Fibroblast of pulmonary artery (primary cell): Measurements from ENCODE around the gene CD8B.

ENCODE experiments used
- DNase-seq: peaks from one replicate; pipeline ENCODE4 v3.0.0-alpha.2; 2010; ENCODE audit warnings: low read depth
- H3K4me3 ChIP-seq: replicated peaks from 2 replicates; pipeline ENCODE4 v1.5.1; 2011; ENCODE audit warnings: low read depth, mild to moderate bottlenecking, control low read depth, low read length, moderate library complexity
- TF ChIP-seq, protein P1 (sequence below): IDR thresholded peaks from 2 replicates; pipeline ENCODE4 v1.5.1; 2011; ENCODE audit warnings: mild to moderate bottlenecking, control low read depth, low read length, inconsistent platforms; ENCODE audit errors: missing control alignments

Gene CD8B

DNA sequence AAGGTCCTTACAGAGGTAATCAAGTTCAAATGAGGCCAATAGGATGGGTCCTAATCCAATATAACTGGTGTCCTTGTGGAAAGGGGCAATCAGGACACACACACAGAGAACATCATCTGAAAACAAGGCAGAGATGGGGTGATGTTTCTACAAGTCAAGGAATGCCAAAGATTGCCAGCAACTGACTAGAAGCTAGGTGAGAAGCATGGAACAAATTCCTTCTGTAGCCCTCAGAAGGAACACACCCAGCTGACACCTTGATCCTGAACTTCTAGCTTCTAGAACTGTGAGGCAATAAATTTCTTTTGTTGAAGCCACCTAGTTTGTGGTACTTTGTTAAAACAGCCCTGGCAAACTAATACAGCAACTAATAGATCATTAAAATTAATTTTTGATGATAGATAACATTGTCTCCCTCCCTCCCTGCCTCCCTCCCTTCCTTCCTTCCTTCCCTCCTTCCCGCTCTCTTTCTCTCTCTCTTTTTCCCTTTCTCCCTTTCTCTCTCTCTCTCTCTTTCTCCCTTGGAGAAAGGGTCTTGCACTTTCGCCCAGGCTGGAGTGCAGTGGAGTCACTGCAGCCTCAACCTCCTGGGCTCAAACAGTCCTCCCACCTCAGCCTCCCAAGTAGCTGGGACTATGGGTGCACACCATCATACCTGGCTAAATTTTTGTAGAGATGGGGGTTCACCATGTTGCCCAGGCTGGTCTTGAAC lies 60.7 kb downstream of the CD8B start:
- TF ChIP-seq, protein P1, sequence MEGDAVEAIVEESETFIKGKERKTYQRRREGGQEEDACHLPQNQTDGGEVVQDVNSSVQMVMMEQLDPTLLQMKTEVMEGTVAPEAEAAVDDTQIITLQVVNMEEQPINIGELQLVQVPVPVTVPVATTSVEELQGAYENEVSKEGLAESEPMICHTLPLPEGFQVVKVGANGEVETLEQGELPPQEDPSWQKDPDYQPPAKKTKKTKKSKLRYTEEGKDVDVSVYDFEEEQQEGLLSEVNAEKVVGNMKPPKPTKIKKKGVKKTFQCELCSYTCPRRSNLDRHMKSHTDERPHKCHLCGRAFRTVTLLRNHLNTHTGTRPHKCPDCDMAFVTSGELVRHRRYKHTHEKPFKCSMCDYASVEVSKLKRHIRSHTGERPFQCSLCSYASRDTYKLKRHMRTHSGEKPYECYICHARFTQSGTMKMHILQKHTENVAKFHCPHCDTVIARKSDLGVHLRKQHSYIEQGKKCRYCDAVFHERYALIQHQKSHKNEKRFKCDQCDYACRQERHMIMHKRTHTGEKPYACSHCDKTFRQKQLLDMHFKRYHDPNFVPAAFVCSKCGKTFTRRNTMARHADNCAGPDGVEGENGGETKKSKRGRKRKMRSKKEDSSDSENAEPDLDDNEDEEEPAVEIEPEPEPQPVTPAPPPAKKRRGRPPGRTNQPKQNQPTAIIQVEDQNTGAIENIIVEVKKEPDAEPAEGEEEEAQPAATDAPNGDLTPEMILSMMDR = no peak

GRCh38 chr2:86794861-86795260 lies 66.8 kb downstream of the CD8B start:
- DNase-seq = no peak
- H3K4me3 ChIP-seq = no peak overlapping the region
- TF ChIP-seq, protein P1 = no peak

More for the DNA sequence above, 60.7 kb downstream of the CD8B start:
- no peak overlapping the region for H3K4me3 ChIP-seq
- DNase-seq = no peak

GRCh38 chr2:86793752-86794151 lies 67.9 kb downstream of the CD8B start:
- TF ChIP-seq, protein P1 = no peak
- H3K4me3 ChIP-seq = no peak overlapping the region
- DNase-seq = no peak

DNA sequence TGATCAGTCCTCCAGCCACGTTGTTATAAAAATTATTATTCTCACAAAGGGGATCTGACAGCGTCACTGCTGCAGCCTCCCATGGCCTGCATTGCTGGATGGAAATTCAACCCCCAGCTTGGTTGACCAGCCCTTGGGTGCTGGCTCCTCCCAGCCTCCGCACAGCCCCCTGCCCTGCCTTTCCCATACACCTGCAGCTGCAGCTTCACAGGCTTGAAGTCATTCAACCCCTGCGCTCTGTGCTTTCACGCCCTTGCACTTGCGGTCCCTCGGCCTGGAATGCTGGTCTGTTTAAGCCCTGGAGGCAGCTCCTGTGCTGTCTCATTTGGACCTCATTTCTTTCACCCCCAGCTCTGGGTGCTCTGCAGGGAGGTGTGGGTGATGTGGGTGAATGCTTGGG lies 70.1 kb downstream of the CD8B start:
- no peak overlapping the region for H3K4me3 ChIP-seq
- no peak for DNase-seq
- TF ChIP-seq, protein P1 = no peak

DNA sequence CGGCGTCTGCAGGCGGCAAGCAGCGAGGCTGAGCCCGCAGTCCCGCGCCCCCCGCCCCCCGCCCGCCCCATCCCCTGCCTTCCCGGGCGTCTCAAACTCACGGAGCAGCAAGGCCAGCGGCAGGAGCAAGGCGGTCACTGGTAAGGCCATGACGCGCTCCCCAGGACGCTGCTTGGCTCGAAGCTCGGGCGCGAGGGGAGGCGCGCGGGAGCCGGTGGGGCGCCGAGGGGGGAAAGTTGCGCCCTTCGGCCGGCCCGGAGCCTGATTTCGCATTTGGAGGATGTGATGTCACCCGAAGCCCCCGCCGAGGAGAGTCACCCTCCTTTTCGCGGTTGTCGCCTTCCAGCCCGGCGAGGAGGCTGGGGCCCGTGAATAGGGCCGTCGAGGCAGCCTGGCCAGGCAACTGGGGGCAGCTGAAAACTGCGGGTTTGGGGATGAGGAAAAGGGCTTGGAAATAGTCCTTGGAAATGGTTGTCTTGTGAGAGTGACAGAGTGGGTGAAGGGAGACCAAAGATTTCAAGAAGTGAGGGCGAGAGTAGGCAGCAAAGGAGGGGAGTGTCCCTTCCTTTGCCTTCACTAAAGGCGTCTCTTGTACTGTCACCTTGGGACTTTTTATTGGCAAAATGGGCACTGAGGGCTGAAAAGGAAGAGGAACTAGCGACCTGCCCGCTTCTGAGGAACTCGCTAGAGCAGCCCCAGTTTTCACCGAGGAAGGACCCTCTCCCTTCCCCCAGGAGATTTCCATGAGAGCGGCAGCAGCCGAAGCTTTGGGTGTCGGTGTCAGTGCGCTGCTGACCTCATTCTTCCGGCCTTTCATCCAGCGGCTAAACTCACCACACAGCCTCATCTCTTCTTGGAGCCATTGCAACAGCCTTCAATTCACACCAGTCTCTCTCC lies 70.8 kb downstream of the CD8B start, which contains the start of gene CD8A:
TSS of gene CD8A (minus strand) at position 238 of the 897 bp plus-strand sequence. CDS start at position 150, 88 bp downstream.
- TF ChIP-seq, protein P1 = no peak
- H3K4me3 ChIP-seq = no peak within 1 kb of the TSS

GRCh38 chr2:86790134-86790675 lies 71.5 kb downstream of the CD8B start:
- TF ChIP-seq, protein P1 = no peak
- no peak overlapping the region for H3K4me3 ChIP-seq
- DNase-seq = no peak

More for the DNA sequence above, 70.8 kb downstream of the CD8B start, which contains the start of gene CD8A:
- peak; percentile 42 for DNase-seq
